Measurements from ENCODE around the gene TCEA3. TPM values are rescaled to one million over a fixed set of nuclear protein-coding genes. Genes with fewer than 3 reads are reported as not detected.
A peak's percentile ranks its signal among the peaks of the same experiment; 100 is the strongest.

The TCEA3 gene
- total RNA-seq, result 1 to 10 TPM; 1.4 to 1.7 TPM
- 11.1 TPM for polyA plus RNA-seq

- peaks cover 23 to 26% (median 23%) of the 10 kb centered on the region in 3 donors for H3K4me1 Mint-ChIP-seq
- no peaks in the 10 kb centered on the region for H3K9me3 Mint-ChIP-seq
- peak within 1 kb of the TSS; percentile 79 to 88 (median 84) for H3K4me3 Mint-ChIP-seq
- H3K4me3 ChIP-seq (ENCODE audit: low read length), result peak within 1 kb of the TSS; percentile 35
- DNase-seq, result peak in 2 of 5 donors; percentile 21 to 50
- no peaks in the 10 kb centered on the region for H3K9me3 ChIP-seq (ENCODE audit: low read length)
- H3K27me3 Mint-ChIP-seq, result peaks cover 19 to 20% of the 10 kb centered on the region in 2 donors
- CTCF ChIA-PET, result interaction anchor here (0.8 to 1.7 kb wide), 2 partner anchors 9 to 22 kb away, joined by 3 to 5 read pairs; no protein-coding TSS in a partner anchor
- H3K27me3 ChIP-seq (ENCODE audit: insufficient read depth, low read length, poor library complexity, severe bottlenecking), result no peaks in the 10 kb centered on the region
- H3K27ac ChIP-seq (ENCODE audit: low read depth, low read length), result no peak within 1 kb of the TSS
- POLR2A ChIA-PET, result interaction anchor here (0.7 kb wide), 1 partner anchor 56 kb away, joined by 3 read pairs; no protein-coding TSS in a partner anchor
- H3K36me3 Mint-ChIP-seq, result no peaks in the 10 kb centered on the region
- no peaks in the 10 kb centered on the region for H3K36me3 ChIP-seq (ENCODE audit: insufficient read depth, low read length)
- H3K4me1 ChIP-seq (ENCODE audit: insufficient read depth, low read length), result peaks cover 22% of the 10 kb centered on the region
- H3K27ac Mint-ChIP-seq, result peak within 1 kb of the TSS in 3 of 8 donors; percentile 64 to 79 (median 78)
Measured at GRCh38 chr1:23424293-23425192, at the start of gene TCEA3. TSS of gene TCEA3 (minus strand) at chr1:23424748. CDS start at chr1:23424633, 115 bp downstream.

DNA sequence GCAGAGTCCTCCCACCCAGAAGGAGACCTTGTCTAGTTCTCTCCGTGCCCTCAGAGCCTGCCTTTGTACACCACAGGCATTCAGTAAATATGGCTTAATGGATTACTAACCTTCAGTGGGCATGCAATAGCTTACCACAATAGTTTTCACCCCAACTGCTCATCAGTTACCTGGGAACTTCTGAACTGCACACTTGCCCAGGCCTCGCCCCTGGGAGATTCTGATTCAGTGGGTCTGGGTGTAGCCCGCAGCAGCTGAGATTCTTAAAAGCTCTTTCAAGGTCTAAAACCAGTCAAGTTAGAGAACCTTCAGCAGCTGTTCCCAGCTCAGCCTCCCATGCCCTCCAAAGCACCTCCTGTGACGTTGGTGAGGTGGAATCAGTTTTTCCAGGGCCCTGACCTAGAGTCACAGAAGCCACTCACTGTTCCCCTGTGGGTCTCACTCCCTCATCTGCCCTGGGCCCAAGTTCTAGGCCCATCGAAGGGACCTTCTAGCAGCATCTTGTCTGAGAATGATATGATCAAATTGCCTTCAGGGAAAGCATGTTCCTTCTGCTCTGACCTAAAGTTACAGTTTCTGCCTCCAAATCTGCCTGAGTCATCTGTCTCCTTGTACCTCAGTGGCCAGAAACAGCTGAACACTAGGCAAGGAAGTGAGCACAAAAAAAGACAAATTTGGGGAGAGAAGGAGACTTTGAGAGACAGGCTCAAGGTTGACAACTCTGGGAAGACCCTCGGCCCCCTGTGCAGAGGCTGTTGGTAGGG, 48.7 kb upstream of the TCEA3 start:
- POLR2A ChIA-PET, result no interaction called here
- Mint-ChIP-seq H3K36me3 (peaks cover 0 to 6% (median 0%) of the 10 kb centered on the region in 3 donors), H3K4me3 (no peak overlapping the region), H3K27me3 (peaks cover 6 to 14% of the 10 kb centered on the region in 2 donors), H3K4me1 (no peaks in the 10 kb centered on the region), H3K9me3 (no peaks in the 10 kb centered on the region), H3K27ac (peak overlapping the region in 2 of 8 donors; percentile 3 to 14)
- Histone ChIP-seq H3K9me3 (ENCODE audit: low read length) (no peaks in the 10 kb centered on the region), H3K27me3 (ENCODE audit: insufficient read depth, low read length, poor library complexity, severe bottlenecking) (no peaks in the 10 kb centered on the region), H3K4me1 (ENCODE audit: insufficient read depth, low read length) (no peaks in the 10 kb centered on the region), H3K36me3 (ENCODE audit: insufficient read depth, low read length) (no peaks in the 10 kb centered on the region), H3K4me3 (ENCODE audit: low read length) (no peak overlapping the region), H3K27ac (ENCODE audit: low read depth, low read length) (no peak overlapping the region)
- DNase-seq, result no peak
- CTCF ChIA-PET, result no interaction called here

GRCh38 chr1:23472351-23473036, 47.9 kb upstream of the TCEA3 start:
- ChIA-PET CTCF (no interaction called here), POLR2A (no interaction called here)
- peaks cover 0 to 6% (median 0%) of the 10 kb centered on the region in 3 donors for H3K36me3 Mint-ChIP-seq
- H3K9me3 ChIP-seq (ENCODE audit: low read length), result no peaks in the 10 kb centered on the region
- no peak for DNase-seq
- no peaks in the 10 kb centered on the region for H3K36me3 ChIP-seq (ENCODE audit: insufficient read depth, low read length)
- H3K4me3 ChIP-seq (ENCODE audit: low read length), result no peak overlapping the region
- H3K27ac Mint-ChIP-seq, result peak overlapping the region in 1 of 8 donors; percentile 3
- H3K27ac ChIP-seq (ENCODE audit: low read depth, low read length), result no peak overlapping the region
- H3K4me1 ChIP-seq (ENCODE audit: insufficient read depth, low read length), result no peaks in the 10 kb centered on the region
- no peak overlapping the region for H3K4me3 Mint-ChIP-seq
- no peaks in the 10 kb centered on the region for H3K9me3 Mint-ChIP-seq
- no peaks in the 10 kb centered on the region for H3K4me1 Mint-ChIP-seq
- peaks cover 6 to 13% of the 10 kb centered on the region in 2 donors for H3K27me3 Mint-ChIP-seq
- no peaks in the 10 kb centered on the region for H3K27me3 ChIP-seq (ENCODE audit: insufficient read depth, low read length, poor library complexity, severe bottlenecking)

DNA sequence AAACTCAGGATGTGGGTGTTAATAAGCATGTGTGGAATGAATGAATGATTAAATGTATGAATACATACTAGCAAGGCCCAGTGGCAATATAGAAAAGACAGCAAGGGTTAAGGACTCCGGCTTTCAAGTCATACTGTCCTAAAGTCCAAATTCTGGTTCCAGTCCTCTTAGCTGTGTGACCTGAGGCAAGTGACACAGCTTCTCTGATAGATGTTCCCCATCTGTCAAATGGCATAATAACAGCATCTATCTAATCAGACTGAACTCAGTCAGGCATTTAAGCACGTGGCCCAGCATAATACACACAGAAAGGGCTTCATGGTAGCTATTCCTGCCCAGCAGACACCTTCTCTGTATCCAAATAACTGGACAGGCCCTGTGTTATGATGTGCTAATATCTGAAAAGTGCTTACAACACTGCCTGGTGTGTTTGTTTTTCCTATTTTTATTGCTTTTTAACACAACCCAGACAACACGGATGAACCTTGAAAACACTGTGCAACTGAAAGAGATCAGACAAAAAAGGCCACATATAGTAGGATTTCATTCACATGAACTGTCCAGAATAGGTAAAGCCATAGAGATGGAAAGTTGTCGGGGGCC, 47.0 kb upstream of the TCEA3 start:
- H3K9me3 ChIP-seq (ENCODE audit: low read length), result no peaks in the 10 kb centered on the region
- no peak overlapping the region for H3K27ac ChIP-seq (ENCODE audit: low read depth, low read length)
- H3K27me3 Mint-ChIP-seq, result peaks cover 4 to 8% of the 10 kb centered on the region in 2 donors
- no peak overlapping the region for H3K4me3 Mint-ChIP-seq
- no peaks in the 10 kb centered on the region for H3K4me1 Mint-ChIP-seq
- POLR2A ChIA-PET, result no interaction called here
- no peaks in the 10 kb centered on the region for H3K9me3 Mint-ChIP-seq
- H3K4me1 ChIP-seq (ENCODE audit: insufficient read depth, low read length), result no peaks in the 10 kb centered on the region
- CTCF ChIA-PET, result interaction anchor here (1.0 kb wide), 1 partner anchor 25 kb away, joined by 3 read pairs; no protein-coding TSS in a partner anchor
- H3K36me3 Mint-ChIP-seq, result peaks cover 0 to 4% (median 0%) of the 10 kb centered on the region in 3 donors
- DNase-seq, result no peak
- H3K36me3 ChIP-seq (ENCODE audit: insufficient read depth, low read length), result no peaks in the 10 kb centered on the region
- H3K27me3 ChIP-seq (ENCODE audit: insufficient read depth, low read length, poor library complexity, severe bottlenecking), result no peaks in the 10 kb centered on the region
- no peak overlapping the region for H3K4me3 ChIP-seq (ENCODE audit: low read length)
- H3K27ac Mint-ChIP-seq, result peak overlapping the region in 1 of 8 donors; percentile 39

DNA sequence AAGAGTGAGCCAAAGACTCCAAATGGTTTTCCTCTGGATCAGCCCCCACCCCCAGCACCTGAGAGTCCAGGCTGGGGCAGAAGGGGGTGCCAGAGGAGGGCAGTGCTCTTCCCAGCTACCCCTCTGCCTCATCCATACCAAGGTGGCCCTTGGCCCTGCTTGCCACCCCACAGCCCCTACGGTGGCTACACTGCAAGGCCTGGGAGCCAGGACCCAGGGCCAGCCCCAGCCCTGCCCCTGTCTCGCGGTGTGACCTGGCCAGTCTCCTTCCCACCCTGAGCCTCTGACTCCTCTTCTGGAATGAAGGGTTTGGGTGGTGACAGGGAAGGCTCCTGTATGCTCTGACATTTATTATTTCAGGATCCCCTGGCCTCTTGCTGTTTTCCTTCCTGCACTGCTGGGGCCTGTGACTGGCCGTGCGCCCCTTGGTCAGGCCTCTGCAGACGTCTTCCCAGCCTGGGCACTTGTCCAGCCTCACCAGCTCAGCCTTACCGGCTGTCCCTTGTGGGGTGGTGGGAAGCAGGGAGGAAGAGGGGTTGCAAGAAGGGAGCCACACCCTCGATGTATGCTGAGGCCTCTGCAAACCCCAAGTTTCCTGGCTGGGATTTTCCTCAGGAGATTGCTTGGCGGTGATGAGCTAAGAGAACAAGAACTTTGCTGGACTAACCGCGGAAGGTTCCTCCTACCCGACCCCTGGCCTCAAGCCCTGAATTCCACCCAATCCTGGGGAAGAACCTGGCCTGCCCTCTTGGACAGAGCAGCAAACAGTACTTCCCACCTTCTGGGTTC, 45.9 kb upstream of the TCEA3 start:
- no peak overlapping the region for H3K27ac Mint-ChIP-seq
- H3K4me1 Mint-ChIP-seq, result no peaks in the 10 kb centered on the region
- Histone ChIP-seq H3K4me1 (ENCODE audit: insufficient read depth, low read length) (no peaks in the 10 kb centered on the region), H3K27ac (ENCODE audit: low read depth, low read length) (no peak overlapping the region), H3K4me3 (ENCODE audit: low read length) (no peak overlapping the region), H3K27me3 (ENCODE audit: insufficient read depth, low read length, poor library complexity, severe bottlenecking) (no peaks in the 10 kb centered on the region), H3K36me3 (ENCODE audit: insufficient read depth, low read length) (no peaks in the 10 kb centered on the region), H3K9me3 (ENCODE audit: low read length) (no peaks in the 10 kb centered on the region)
- no peaks in the 10 kb centered on the region for H3K9me3 Mint-ChIP-seq
- H3K36me3 Mint-ChIP-seq, result no peaks in the 10 kb centered on the region
- no peak overlapping the region for H3K4me3 Mint-ChIP-seq
- peaks cover 3 to 5% of the 10 kb centered on the region in 2 donors for H3K27me3 Mint-ChIP-seq
- no peak for DNase-seq
- POLR2A ChIA-PET, result no interaction called here
- CTCF ChIA-PET, result no interaction called here

- Histone ChIP-seq H3K9me3 (ENCODE audit: low read length) (no peaks in the 10 kb centered on the region), H3K36me3 (ENCODE audit: insufficient read depth, low read length) (no peaks in the 10 kb centered on the region), H3K4me1 (ENCODE audit: insufficient read depth, low read length) (no peaks in the 10 kb centered on the region), H3K4me3 (ENCODE audit: low read length) (no peak overlapping the region), H3K27me3 (ENCODE audit: insufficient read depth, low read length, poor library complexity, severe bottlenecking) (no peaks in the 10 kb centered on the region), H3K27ac (ENCODE audit: low read depth, low read length) (no peak overlapping the region)
- Mint-ChIP-seq H3K27me3 (peaks cover 3 to 5% of the 10 kb centered on the region in 2 donors), H3K9me3 (no peaks in the 10 kb centered on the region), H3K36me3 (no peaks in the 10 kb centered on the region), H3K27ac (no peak overlapping the region), H3K4me1 (no peaks in the 10 kb centered on the region), H3K4me3 (no peak overlapping the region)
- ChIA-PET POLR2A (no interaction called here), CTCF (no interaction called here)
- no peak for DNase-seq
Measured at GRCh38 chr1:23469372-23469982, 44.9 kb upstream of the TCEA3 start.

DNA sequence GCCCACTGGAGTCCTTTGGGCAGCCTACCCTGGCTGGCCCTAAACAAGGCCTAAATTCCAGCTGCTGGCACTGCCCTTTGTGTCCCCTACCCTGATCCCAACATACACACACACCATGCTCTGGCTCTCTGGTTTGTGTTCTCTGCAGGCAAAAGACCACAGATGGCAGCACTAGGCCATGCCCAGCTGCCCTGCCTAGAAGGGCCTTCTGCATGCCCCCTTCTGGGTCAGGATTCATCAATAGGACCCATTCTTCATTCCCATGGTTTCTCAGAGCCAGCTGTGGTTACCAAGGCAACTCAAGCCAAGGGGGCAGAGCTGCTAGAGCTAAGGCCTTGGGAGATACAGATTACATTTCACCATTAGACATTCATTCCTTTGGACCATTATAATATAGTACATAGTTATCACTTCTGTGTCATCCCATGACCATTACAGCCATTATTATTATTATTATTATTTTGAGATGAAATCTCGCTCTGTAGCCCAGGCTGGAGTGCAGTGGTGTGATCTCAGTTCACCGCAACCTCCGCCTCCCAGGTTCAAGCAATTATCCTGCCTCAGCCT, 42.0 kb upstream of the TCEA3 start:
- H3K4me3 Mint-ChIP-seq, result no peak overlapping the region
- no peaks in the 10 kb centered on the region for H3K9me3 Mint-ChIP-seq
- no peaks in the 10 kb centered on the region for H3K9me3 ChIP-seq (ENCODE audit: low read length)
- no peak overlapping the region for H3K27ac ChIP-seq (ENCODE audit: low read depth, low read length)
- no peaks in the 10 kb centered on the region for H3K36me3 ChIP-seq (ENCODE audit: insufficient read depth, low read length)
- H3K27me3 Mint-ChIP-seq, result peaks cover 5 to 8% of the 10 kb centered on the region in 2 donors
- ChIA-PET POLR2A (no interaction called here), CTCF (no interaction called here)
- no peaks in the 10 kb centered on the region for H3K36me3 Mint-ChIP-seq
- no peaks in the 10 kb centered on the region for H3K4me1 ChIP-seq (ENCODE audit: insufficient read depth, low read length)
- DNase-seq, result no peak
- no peak overlapping the region for H3K4me3 ChIP-seq (ENCODE audit: low read length)
- no peak overlapping the region for H3K27ac Mint-ChIP-seq
- no peaks in the 10 kb centered on the region for H3K27me3 ChIP-seq (ENCODE audit: insufficient read depth, low read length, poor library complexity, severe bottlenecking)
- no peaks in the 10 kb centered on the region for H3K4me1 Mint-ChIP-seq

All from CD8-positive, alpha-beta memory T cell (primary cell).